SJSA1 (cell line): ENCODE results near the gene RPS5. TPM values are rescaled to one million over a fixed set of nuclear protein-coding genes. Genes with fewer than 3 reads are reported as not detected.
"Not testable (repeated sequence)": the region's sequence is repeated elsewhere in the genome, so short reads cannot be mapped to it uniquely, and the experiment has no call there.

ENCODE experiments used
- DNase-seq, 2 experiments: peaks; one replicate each; pipeline ENCODE4 v3.0.0-alpha.2; 2015 to 2020; ENCODE audit warnings: low spot score in 2 of 2, low read depth in 1 of 2
- H3K27ac ChIP-seq: fragments of 250-450 bp; sonication (Bioruptor Pico); 2 replicates; pipeline ENCODE4 v1.5.1; 2020; ENCODE audit warnings: mild to moderate bottlenecking, moderate library complexity
- H3K27me3 ChIP-seq: fragments of 250-450 bp; sonication (Bioruptor Pico); replicated peaks from 2 replicates; pipeline ENCODE4 v1.5.1; 2020; ENCODE audit warnings: mild to moderate bottlenecking, moderate library complexity
- H3K36me3 ChIP-seq: fragments of 250-450 bp; sonication (Bioruptor Pico); 2 replicates; pipeline ENCODE4 v1.5.1; 2020; ENCODE audit warnings: mild to moderate bottlenecking
- H3K4me1 ChIP-seq: fragments of 250-450 bp; sonication (Bioruptor Pico); replicated peaks from 2 replicates; pipeline ENCODE4 v1.6.1; 2021; ENCODE audit warnings: mild to moderate bottlenecking
- H3K4me3 ChIP-seq: fragments of 250-450 bp; sonication (Bioruptor Pico); 2 replicates; pipeline ENCODE4 v1.5.1; 2020; ENCODE audit warnings: mild to moderate bottlenecking
- H3K9me3 ChIP-seq: fragments of 250-450 bp; sonication (Bioruptor Pico); replicated peaks from 2 replicates; pipeline ENCODE4 v1.5.1; 2020; ENCODE audit warnings: mild to moderate bottlenecking
- total RNA-seq: library from RNA; depleted of rRNA; stranded (reverse); fragments of >200 nt; shearing (Covaris generic); gene quantifications from 2 replicates; pipeline ENCODE4 v1.2.3, GENCODE V29; 2014

The RPS5 gene
- total RNA-seq, 1 experiment from 2014 or later, result 2,220 TPM

DNA sequence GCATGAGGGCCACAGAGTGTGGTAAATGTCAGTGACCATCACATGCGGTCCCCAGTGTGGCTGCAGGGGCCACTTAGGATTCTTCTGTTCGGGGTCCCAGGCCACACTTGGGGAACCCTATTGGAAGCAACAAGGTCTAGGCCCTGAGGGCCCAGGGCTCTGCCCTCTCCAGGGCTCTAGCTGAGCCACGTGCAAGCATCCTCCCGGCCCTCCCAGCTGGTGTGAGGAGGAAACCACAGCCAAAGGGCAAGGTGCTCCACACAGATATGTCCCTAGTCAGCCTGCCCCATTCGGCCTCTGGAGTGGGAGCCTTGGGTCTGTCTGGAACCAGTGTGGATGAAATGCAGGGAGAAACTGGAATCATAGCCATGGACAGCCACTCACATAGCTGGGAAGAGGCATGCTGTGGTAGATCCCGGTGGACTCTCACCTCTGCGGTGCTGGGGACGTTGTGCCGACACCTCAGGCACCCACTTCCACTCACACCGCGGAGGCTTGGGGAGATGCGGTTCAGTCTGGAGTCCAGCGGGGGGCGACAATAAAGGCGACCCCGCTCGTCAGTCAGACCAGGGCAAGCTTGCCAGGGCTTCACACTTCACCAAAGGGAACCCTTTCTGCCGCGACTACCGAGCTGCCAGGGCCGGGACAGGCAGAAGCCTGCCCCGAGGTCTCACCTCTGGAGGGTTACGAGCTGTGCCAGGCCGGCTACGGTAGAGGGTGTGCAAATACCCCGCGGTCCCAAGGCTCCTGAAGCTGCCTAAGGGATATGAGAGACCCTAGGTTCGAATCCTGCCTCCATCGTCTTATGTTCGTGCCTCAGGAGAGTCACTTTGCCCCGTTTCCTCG lies 20.3 kb upstream of the RPS5 start:
- Histone ChIP-seq H3K27me3 (no peaks in the 10 kb centered on the region), H3K4me1 (peaks cover 8% of the 10 kb centered on the region), H3K9me3 (0 out of 2 replicates have a peak, but pooled peaks cover 7% of the 10 kb centered on the region), H3K4me3 (no peak overlapping the region), H3K27ac (no peak overlapping the region), H3K36me3 (no peaks in the 10 kb centered on the region)
- DNase-seq, result peak in 1 of 2 experiments; percentile 33

DNA sequence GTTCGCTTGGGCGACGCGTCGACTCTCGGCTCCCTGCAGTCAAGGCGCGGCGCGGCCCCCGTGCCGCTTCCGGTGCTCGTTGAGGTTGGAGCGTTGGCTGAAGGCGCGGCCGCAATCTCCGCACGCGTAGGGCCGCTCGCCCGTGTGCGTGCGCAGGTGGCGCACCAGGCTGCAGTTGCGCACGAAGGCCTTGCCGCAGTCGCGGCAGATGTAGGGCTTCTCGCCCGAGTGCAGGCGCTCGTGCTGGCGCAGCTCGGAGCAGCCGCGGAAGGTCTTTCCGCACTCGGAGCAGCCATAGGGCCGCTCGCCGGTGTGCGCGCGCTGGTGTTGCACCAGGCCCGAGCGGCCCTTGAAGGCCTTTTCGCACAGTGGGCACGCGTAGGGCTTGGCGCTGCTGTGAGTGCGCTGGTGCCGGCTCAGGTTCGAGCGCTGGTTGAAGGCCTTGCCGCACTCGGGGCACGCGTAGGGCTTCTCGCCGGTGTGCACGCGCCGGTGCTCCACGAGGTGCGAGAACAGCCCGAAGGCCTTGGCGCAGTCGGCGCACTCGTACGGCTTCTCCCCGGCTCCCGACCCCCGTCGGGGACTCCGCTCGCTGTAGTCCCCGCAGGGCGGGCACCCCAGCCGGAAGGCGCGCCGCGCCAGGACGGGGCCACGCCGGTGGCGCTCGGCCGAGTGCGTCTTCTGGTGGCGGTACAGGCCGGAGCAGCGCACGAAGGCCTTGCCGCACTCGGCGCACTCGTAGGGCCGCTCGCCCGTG lies 19.2 kb upstream of the RPS5 start:
- Histone ChIP-seq H3K4me3 (no peak overlapping the region), H3K9me3 (0 out of 2 replicates have a peak, but pooled peaks cover 7% of the 10 kb centered on the region), H3K27me3 (no peaks in the 10 kb centered on the region), H3K36me3 (no peaks in the 10 kb centered on the region), H3K4me1 (peaks cover 3% of the 10 kb centered on the region), H3K27ac (no peak overlapping the region)
- no peak for DNase-seq

DNA sequence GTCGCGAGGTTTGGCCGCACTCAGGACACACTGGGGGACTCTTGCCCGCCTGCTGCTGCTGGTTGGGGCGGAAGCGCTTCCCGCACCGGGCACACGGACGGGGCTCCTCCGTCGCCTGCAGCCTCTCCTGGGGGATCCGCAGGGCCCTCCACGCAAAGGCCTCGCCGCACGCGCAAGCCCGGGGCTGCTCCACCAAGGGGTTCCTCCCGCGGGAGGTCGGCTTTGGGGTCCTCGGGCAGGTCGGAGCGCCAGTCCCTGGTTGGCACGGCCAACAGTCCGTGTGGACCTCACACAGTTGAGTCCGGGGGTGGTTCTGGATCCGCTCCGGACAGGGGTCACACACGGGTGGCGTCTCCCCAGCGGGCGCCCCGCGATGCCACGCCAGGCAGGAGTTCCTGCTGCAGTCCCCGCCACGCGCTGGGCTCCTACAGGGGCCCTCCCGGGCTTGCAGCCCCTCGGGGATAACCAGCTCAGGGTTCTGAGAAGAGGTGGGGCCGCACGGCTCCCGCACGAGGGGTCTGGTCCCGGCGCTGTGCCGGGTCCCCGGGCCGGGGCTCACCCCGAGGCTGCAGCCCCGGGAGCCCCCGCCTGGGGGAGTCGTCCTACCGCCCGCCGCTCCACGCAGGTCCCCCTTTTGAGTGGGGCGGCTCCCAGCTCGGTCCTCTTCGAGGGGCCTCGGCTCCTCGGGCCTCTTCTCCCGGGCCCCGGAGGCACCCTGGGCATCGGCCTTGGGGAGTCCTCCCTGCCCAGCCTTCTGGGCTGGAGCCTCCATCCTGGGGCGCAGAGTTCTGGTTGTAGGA lies 18.3 kb upstream of the RPS5 start:
- Histone ChIP-seq H3K4me3 (no peak overlapping the region), H3K4me1 (no peaks in the 10 kb centered on the region), H3K27ac (no peak overlapping the region), H3K27me3 (no peaks in the 10 kb centered on the region), H3K36me3 (no peaks in the 10 kb centered on the region), H3K9me3 (0 out of 2 replicates have a peak, but pooled peaks cover 7% of the 10 kb centered on the region)
- peak in 1 of 2 experiments; percentile 37 for DNase-seq

DNA sequence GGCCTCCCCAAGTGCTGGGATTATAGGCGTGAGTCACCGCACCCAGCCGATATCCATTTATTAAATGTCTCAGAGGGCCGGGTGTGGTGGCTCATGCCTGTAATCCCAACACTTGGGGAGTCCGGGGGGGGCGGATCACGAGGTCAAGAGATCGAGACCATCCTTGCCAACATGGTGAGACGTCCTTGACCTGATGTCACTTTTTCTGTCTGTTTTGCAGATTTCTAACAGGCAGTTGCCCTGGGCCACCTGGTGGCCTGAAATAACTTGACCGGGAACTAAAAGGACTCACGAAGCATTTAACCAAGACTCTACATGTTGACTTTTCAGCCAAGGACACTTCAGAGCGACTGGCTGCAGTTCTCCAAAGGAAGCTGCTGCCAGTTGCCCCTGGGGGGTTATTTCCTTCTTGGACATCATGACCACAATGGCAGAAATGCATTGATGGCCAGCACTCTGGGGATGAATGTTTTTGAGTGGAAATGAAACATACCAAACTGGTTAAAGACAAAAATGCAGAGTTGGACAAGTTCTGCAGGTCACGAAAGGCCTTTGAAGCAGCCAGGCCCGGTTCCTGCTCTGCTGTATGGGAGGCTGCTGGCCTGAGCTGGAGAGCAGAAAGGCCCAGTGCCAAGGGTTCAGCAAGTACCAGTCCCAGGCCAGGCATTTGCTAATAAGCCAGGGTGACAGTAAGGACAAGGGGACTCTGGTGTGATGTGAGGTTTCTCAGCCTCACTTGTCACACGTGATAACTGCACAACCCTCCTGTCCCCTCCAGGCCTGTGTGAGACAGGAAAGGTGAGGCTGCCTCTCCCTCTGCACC lies 14.5 kb upstream of the RPS5 start:
- H3K27me3 ChIP-seq, result no peaks in the 10 kb centered on the region
- DNase-seq, result no peak
- H3K4me3 ChIP-seq, result no peak overlapping the region
- H3K9me3 ChIP-seq, result 0 out of 2 replicates have a peak, but pooled peaks cover 7% of the 10 kb centered on the region
- H3K4me1 ChIP-seq, result no peaks in the 10 kb centered on the region
- no peaks in the 10 kb centered on the region for H3K36me3 ChIP-seq
- no peak overlapping the region for H3K27ac ChIP-seq

DNA sequence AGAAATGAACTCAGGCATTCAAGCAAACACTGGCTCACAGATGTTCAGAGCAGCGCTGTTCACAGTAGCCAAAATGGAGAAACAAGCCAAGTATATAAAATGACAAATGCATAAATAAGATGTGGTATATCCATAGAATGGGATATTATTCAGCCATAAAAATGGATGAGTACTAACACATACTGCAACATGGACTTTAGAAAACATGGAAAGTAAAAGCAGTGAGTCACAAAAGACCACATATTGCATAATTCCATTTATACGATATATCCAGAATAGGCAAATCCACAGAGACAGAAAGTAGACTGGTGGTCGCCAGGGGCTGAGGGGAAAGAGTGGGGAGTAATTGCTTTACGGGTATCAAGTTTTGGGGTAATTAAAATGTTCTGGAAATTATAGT lies 12.9 kb upstream of the RPS5 start:
- no peak for DNase-seq
- no peaks in the 10 kb centered on the region for H3K36me3 ChIP-seq
- no peak overlapping the region for H3K4me3 ChIP-seq
- H3K4me1 ChIP-seq, result no peaks in the 10 kb centered on the region
- no peak overlapping the region for H3K27ac ChIP-seq
- no peaks in the 10 kb centered on the region for H3K27me3 ChIP-seq
- no peaks in the 10 kb centered on the region for H3K9me3 ChIP-seq

GRCh38 chr19:58376724-58377123 lies 10.3 kb upstream of the RPS5 start:
- H3K27me3 ChIP-seq, H3K36me3 ChIP-seq, DNase-seq, H3K27ac ChIP-seq, H3K4me1 ChIP-seq, H3K4me3 ChIP-seq, H3K9me3 ChIP-seq: not testable (repeated sequence)

- Histone ChIP-seq H3K27ac (no peak overlapping the region), H3K9me3 (no peaks in the 10 kb centered on the region), H3K27me3 (no peaks in the 10 kb centered on the region), H3K36me3 (no peaks in the 10 kb centered on the region), H3K4me1 (peaks cover 13% of the 10 kb centered on the region), H3K4me3 (no peak overlapping the region)
- DNase-seq, result peak in 1 of 2 experiments; percentile 29
These were observed 7.8 kb upstream of the RPS5 start for GRCh38 chr19:58379246-58379645.

- Histone ChIP-seq H3K27ac (peak overlapping the region; percentile 36), H3K4me3 (peak overlapping the region; percentile 68), H3K36me3 (no peaks in the 10 kb centered on the region), H3K4me1 (peaks cover 13% of the 10 kb centered on the region), H3K27me3 (no peaks in the 10 kb centered on the region), H3K9me3 (no peaks in the 10 kb centered on the region)
- peak in 1 of 2 experiments; percentile 42 for DNase-seq
These were observed 6.9 kb upstream of the RPS5 start for GRCh38 chr19:58380037-58380661.

DNA sequence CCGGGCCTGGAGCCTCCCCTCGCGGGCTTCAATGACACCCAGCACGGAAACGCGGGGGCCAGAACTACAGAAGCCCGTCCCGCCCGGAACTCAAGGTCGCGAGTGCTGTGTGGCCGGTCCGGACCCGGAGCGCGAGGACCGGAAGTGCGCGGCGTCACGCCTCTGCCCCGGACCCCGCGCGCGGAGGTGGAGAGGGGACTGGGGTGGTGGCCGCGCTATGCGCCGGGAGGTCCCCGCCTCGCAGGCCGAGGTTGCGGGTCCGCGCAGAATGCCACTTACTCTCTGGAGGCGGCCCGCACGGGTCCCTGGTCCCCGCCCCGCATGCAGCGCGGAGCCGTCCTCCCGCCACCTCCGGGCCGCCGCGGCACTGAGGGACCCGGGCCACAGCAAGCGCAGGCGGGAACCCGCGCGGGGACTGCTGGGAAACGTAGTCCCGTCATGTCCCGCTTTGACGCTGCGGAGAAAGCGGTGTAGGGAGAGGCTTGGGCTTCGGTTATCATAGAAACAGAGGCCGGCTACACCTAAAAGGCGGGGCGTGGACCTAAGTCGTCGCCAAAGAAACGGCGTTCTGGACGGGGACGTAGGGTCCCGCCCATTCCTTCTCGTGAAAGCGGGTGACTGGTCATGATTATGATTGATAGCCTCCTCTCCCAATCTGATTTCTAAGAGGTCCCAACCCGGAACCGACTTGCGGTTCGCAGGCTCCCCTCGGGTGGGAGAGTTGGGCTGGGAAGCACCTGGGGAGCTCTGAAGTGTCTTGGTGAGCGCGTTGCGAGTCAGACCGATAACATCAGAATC lies 6.2 kb upstream of the RPS5 start, which contains the start of gene ZNF837:
TSS of gene ZNF837 (minus strand) at position 369 of the 798 bp plus-strand sequence. CDS start 11,698 bp downstream, outside the sequence.
- Histone ChIP-seq H3K4me3 (peak within 1 kb of the TSS; percentile 68), H3K27me3 (no peaks in the 10 kb centered on the region), H3K4me1 (peaks cover 16% of the 10 kb centered on the region), H3K9me3 (no peaks in the 10 kb centered on the region), H3K27ac (peak within 1 kb of the TSS; percentile 56), H3K36me3 (no peaks in the 10 kb centered on the region)
- peak; percentile 99 to 100 for DNase-seq

DNA sequence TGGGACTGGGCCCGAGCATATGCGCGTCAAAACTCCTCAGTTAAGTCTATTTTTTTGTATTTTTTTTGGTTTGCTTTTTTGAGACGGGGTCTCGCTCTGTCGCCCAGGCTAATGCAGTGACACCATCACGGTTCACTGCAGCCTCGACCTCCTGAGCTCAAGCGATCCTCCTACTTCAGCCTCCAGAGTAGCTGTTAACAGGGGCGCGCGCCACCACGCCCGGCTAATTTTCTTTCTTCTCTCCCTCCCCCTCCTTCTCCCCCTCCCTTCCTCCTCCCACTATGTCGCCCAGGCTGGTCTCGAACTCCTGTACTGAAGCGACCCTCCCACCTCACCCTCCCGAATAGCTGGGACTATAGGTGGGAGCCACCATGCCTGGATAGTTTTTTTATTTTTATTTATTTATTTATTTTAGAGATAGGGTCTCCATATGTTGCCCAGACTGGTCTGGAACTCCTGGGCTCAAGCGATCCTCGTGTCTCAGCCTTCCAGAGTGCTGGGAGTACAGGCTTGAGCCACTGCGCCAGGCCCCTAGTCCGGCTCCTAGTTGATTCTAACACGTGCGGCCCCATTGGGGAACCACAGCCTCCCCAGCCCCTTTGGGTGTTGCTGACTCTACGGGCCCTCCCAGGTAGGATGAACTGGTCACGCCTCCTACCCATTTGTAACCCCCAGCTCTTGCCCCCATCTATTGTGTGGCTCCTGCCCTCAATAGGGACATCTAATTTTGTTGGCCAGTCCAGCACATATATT lies 5.4 kb upstream of the RPS5 start:
- peak overlapping the region; percentile 68 for H3K4me3 ChIP-seq
- no peak for DNase-seq

DNA sequence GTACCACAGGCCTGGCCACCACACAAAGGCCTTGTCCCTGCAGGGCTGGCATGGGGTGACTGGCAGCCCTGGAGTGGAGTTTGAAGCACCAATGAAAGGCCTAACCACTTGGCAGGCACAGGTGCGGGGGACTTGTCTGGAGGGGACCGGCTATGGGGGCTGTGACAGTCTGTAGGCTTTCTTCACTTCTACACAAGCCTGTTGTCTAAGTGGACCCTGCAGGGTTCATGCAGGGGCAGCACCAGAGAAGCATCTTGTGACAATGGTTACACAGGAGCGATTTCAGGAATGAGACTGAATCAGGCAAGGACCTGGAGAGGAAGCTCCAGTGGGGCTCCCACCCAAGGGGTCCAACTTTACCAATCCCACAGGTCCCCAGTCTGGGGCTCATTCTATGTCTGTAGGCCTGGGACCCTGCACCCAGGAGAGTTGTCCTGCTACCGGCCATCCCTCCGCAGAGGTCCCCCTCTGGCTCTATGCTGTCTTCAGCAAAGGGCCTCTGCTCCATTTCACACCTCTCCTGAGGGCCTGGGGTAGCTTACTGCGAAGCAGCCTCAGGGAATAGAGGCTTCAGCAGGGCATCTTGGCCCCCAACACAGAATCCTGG lies 4.0 kb upstream of the RPS5 start:
- H3K4me3 ChIP-seq, result no peak overlapping the region
- DNase-seq, result no peak
- peaks cover 13% of the 10 kb centered on the region for H3K36me3 ChIP-seq

More for the DNA sequence above, 5.4 kb upstream of the RPS5 start:
- H3K27me3 ChIP-seq, result no peaks in the 10 kb centered on the region
- H3K27ac ChIP-seq, result peak overlapping the region; percentile 56
- H3K9me3 ChIP-seq, result no peaks in the 10 kb centered on the region; the same call in 1 of the 2 replicates
- H3K4me1 ChIP-seq, result peaks cover 24% of the 10 kb centered on the region
- H3K36me3 ChIP-seq, result peaks cover 6% of the 10 kb centered on the region; the same call in 1 of the 2 replicates

More for the DNA sequence above, 4.0 kb upstream of the RPS5 start:
- Histone ChIP-seq H3K9me3 (no peaks in the 10 kb centered on the region; the same call in 1 of the 2 replicates), H3K27me3 (no peaks in the 10 kb centered on the region), H3K4me1 (peaks cover 28% of the 10 kb centered on the region), H3K27ac (no peak overlapping the region)
